Right lobe of liver (tissue), 6 donors: ENCODE data around the gene GJC1. TPM values are rescaled to one million over a fixed set of nuclear protein-coding genes. Genes with fewer than 3 reads are reported as not detected.
"Not testable (repeated sequence)": the region's sequence is repeated elsewhere in the genome, so short reads cannot be mapped to it uniquely, and the experiment has no call there.

Source experiments
- ATAC-seq, 4 donors: fragments of 200-7000 bp; cut with Tn5 transposase; one replicate each; pipeline ENCODE4 v1.9.1; 2020; ENCODE audit warnings: mild to moderate bottlenecking in 4 of 4, moderate library complexity in 4 of 4
- DNase-seq, 3 donors: peaks; one replicate each; pipeline ENCODE4 v3.0.0-alpha.2; 2020
- H3K27ac ChIP-seq, 3 donors: fragments of 200-600 bp; one replicate each; pipeline ENCODE4 v1.8.0; 2022
- H3K27me3 ChIP-seq, 2 donors: fragments of 200-600 bp; one replicate each; pipeline ENCODE4 v1.8.0; 2022
- H3K36me3 ChIP-seq, 4 donors: fragments of 200-600 bp; sonication (generic) in 1 of 4; one replicate each; pipeline versions ENCODE4 v1.5.1 to v1.8.0; 2017 to 2022; ENCODE audit warnings: control low read depth in 1 of 4
- H3K4me1 ChIP-seq, 4 donors: fragments of 200-600 bp; sonication (generic) in 1 of 4; one replicate each; pipeline versions ENCODE4 v1.5.1 to v1.8.0; 2017 to 2022; ENCODE audit warnings: control low read depth in 1 of 4
- H3K4me3 ChIP-seq, 3 donors: fragments of 200-600 bp; one replicate each; pipeline ENCODE4 v1.8.0; 2022
- H3K9me3 ChIP-seq, 4 donors: fragments of 200-600 bp; sonication (generic) in 1 of 4; one replicate each; pipeline versions ENCODE4 v1.5.1 to v1.8.0; 2017 to 2022; ENCODE audit warnings: control low read depth in 1 of 4
- POLR2A ChIP-seq: fragments of 450-650 bp; IDR thresholded peaks from one replicate; pipeline ENCODE4 v1.6.1; 2017; ENCODE audit warnings: antibody characterized with exemption, mild to moderate bottlenecking
- WGBS: methylation state at CpG from one replicate; pipeline ENCODE4 v1.1.6; 2018; ENCODE audit warnings: low coverage, low lambda C conversion rate; ENCODE audit not compliant: insufficient coverage; ENCODE audit errors: missing lambda C conversion rate; 5-methylcytosine and 5-hydroxymethylcytosine counted together
- intact Hi-C, 2 donors: fragments of 100-400 bp; cut with DNase I; formaldehyde crosslinking; loops; one replicate each; pipeline versions ENCODE4 v1.11.2 to v1.14.1; 2022
- total RNA-seq, 6 experiments: library from RNA; depleted of rRNA in 2 of 6; stranded (reverse); fragments of >200 nt in 2 of 6; fragmentation: NEBNext Ultra II Directional in 3 of 6; extraction: Animal tissue kit (Norgen Biotek cat#: 25700) in 3 of 6; gene quantifications; one replicate each; pipeline versions ENCODE4 v1.1.0 to v1.2.4, GENCODE V29; 2016 to 2023
- TF ChIP-seq, protein P1 (sequence below), 4 donors: fragments of 200-600 bp in 3 of 4; fragments of 450-650 bp in 1 of 4; IDR thresholded peaks; one replicate each; pipeline versions ENCODE4 v1.5.1 to v1.8.0; 2016 to 2022; ENCODE audit warnings: antibody characterized with exemption in 4 of 4, mild to moderate bottlenecking in 2 of 4
- donor health status: DM: no; HTN: yes; CAD: no.
- donor health status: DM: no; HTN: no; CAD: no.
- donor health status: DM: no; HTN: no; CAD: no.
- donor health status: DM: no; HTN: yes; CAD: no.
- donor health status: DM: no; HTN: yes; CAD: no.

Gene GJC1
- total RNA-seq, 6 experiments from 2014 or later, result 0.18 to 0.84 (median 0.33) TPM

GRCh38 chr17:44828919-44829522 is 1.1 kb downstream of the GJC1 start:
- peak overlapping the region in 1 of 3 donors; percentile 32 for H3K27ac ChIP-seq
- intact Hi-C loops, result no loop called here
- H3K4me3 ChIP-seq, result peak overlapping the region; percentile 33 to 47 (median 34)
- no peaks in the 10 kb centered on the region for H3K36me3 ChIP-seq
- TF ChIP-seq, protein P1, sequence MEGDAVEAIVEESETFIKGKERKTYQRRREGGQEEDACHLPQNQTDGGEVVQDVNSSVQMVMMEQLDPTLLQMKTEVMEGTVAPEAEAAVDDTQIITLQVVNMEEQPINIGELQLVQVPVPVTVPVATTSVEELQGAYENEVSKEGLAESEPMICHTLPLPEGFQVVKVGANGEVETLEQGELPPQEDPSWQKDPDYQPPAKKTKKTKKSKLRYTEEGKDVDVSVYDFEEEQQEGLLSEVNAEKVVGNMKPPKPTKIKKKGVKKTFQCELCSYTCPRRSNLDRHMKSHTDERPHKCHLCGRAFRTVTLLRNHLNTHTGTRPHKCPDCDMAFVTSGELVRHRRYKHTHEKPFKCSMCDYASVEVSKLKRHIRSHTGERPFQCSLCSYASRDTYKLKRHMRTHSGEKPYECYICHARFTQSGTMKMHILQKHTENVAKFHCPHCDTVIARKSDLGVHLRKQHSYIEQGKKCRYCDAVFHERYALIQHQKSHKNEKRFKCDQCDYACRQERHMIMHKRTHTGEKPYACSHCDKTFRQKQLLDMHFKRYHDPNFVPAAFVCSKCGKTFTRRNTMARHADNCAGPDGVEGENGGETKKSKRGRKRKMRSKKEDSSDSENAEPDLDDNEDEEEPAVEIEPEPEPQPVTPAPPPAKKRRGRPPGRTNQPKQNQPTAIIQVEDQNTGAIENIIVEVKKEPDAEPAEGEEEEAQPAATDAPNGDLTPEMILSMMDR (IDR thresholded peaks at IDR 0.05), result no peak
- TF ChIP-seq POLR2A, result no peak
- H3K27me3 ChIP-seq, result peaks cover 0 to 34% of the 10 kb centered on the region in 2 donors
- H3K4me1 ChIP-seq, result peaks cover 0 to 15% (median 0%) of the 10 kb centered on the region in 4 donors
- H3K9me3 ChIP-seq, result no peaks in the 10 kb centered on the region
- WGBS, result 9% methylated on average over 21 of the region's 21 CpGs
- ATAC-seq, result no peak
- no peak for DNase-seq

DNA sequence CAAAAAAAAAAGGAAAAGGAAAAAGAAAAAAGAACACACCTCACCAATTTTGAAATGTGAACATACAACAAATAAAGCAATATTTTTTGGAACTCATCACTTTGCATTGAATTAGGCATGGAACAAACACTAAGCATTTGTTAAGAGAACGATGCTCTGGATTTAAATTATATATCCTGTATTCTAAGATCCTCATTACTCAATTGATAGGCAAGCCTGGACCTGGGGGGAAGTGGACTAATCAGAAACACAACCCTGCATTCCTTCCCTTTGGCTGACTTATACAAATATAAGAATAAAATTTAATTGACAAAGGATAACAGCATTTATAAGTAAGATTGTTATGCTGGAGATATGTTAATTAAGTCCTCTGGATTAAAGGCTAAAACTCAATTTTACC is 2.2 kb downstream of the GJC1 start:
- Histone ChIP-seq H3K27ac (no peak overlapping the region), H3K27me3 (peaks cover 0 to 34% of the 10 kb centered on the region in 2 donors), H3K9me3 (no peaks in the 10 kb centered on the region), H3K36me3 (no peaks in the 10 kb centered on the region), H3K4me3 (no peak overlapping the region), H3K4me1 (peaks cover 0 to 15% (median 0%) of the 10 kb centered on the region in 4 donors)
- no peak for TF ChIP-seq POLR2A
- TF ChIP-seq, protein P1 (IDR thresholded peaks at IDR 0.05), result no peak
- DNase-seq (no peak), ATAC-seq (no peak)
- intact Hi-C loops, result no loop called here
- 50% methylated on average over 1 of the region's 1 CpG for WGBS

- no peak overlapping the region for H3K4me3 ChIP-seq
- H3K9me3 ChIP-seq, result no peaks in the 10 kb centered on the region
- ATAC-seq (no peak), DNase-seq (no peak)
- no peak overlapping the region for H3K27ac ChIP-seq
- intact Hi-C loops, result no loop called here
- peaks cover 0 to 15% (median 0%) of the 10 kb centered on the region in 4 donors for H3K4me1 ChIP-seq
- no peak for TF ChIP-seq POLR2A
- TF ChIP-seq, protein P1 (IDR thresholded peaks at IDR 0.05), result no peak
- no peaks in the 10 kb centered on the region for H3K36me3 ChIP-seq
- peaks cover 0 to 30% of the 10 kb centered on the region in 2 donors for H3K27me3 ChIP-seq
- WGBS, result 89% methylated on average over 13 of the region's 15 CpGs
These were observed 3.8 kb downstream of the GJC1 start for GRCh38 chr17:44826123-44826790.

DNA sequence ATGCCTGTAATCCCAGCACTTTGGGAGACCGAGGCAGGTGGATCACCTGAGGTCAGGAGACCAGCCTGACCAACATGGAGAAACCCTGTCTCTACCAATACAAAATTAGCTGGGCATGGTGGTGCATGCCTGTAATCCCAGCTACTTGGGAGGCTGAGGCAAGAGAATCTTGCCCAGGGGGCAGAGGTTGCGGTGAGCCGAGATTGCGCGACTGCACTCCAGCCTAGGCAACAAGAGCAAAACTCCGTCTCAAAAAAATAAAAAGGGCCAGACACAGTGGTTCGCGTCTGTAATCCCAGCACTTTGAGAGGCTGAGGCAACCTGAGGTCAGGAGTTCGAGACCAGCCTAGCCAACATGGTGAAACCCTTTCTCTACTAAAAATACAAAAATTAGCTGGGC is 4.9 kb downstream of the GJC1 start:
- ATAC-seq, H3K36me3 ChIP-seq, H3K27ac ChIP-seq, H3K4me3 ChIP-seq, intact Hi-C loops, H3K9me3 ChIP-seq, DNase-seq: not testable (repeated sequence)
- 93% methylated on average over 9 of the region's 9 CpGs for WGBS
- Histone ChIP-seq H3K4me1 (peaks cover 0 to 11% (median 0%) of the 10 kb centered on the region in 4 donors), H3K27me3 (peaks cover 0 to 20% of the 10 kb centered on the region in 2 donors)

DNA sequence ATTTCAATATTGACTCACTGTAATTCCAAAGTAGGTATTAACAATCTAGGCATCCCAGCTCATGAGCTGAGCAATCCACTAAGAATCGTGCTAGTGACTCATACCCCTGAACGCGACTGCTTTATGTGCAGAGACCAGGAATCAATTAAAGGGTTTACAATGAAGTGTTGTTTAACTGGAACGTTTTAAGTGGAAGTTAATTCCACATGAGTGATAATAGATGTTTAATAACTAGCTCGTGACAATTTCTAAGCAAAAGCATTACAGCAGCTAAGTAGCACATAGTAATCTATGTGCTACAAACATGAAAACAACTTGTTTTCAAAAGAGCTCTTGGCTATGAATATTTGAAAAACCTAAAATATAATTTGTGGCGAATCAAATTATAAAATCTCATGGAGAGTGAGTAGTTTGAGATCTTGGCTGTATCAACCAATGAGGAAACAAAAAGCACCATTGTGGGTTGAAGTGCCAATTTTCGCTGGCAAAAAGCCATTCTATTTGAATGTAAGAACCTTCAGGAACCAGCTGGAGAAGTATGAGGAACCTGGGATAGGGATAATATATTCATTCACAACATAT is 9.4 kb downstream of the GJC1 start:
- Histone ChIP-seq H3K4me3 (no peak overlapping the region), H3K4me1 (no peaks in the 10 kb centered on the region), H3K9me3 (no peaks in the 10 kb centered on the region), H3K27ac (no peak overlapping the region), H3K36me3 (no peaks in the 10 kb centered on the region), H3K27me3 (no peaks in the 10 kb centered on the region)
- TF ChIP-seq, protein P1 (IDR thresholded peaks at IDR 0.05), result no peak
- no peak for TF ChIP-seq POLR2A
- intact Hi-C loops, result no loop called here
- no peak for DNase-seq
- no peak for ATAC-seq
- 50% methylated on average over 7 of the region's 7 CpGs for WGBS

DNA sequence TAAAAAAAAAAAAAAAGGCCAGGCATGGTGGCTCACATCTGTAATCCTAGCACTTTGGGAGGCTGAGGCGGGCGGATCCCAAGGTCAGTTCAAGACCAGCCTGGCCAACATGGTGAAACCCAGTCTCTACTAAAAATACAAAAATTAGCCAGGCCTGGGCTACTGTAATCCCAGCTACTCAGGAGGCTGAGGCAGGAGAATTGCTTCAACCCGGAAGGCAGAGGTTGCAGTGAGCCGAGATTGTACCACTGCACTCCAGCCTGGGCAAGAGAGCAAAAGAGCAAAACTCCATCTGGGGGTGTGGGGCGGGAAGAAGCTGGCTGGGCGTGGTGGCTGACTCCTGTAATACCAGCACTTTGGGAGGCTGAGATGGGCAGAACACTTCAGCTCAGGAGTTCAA is 11.6 kb downstream of the GJC1 start:
- 81% methylated on average over 3 of the region's 6 CpGs for WGBS
- ATAC-seq, H3K4me1 ChIP-seq, intact Hi-C loops, H3K4me3 ChIP-seq, H3K27ac ChIP-seq, H3K27me3 ChIP-seq, H3K9me3 ChIP-seq, H3K36me3 ChIP-seq, DNase-seq: not testable (repeated sequence)
